HCT116 (cell line): ENCODE results near the gene IGFBP1. TPM values are rescaled to one million over a fixed set of nuclear protein-coding genes. Genes with fewer than 3 reads are reported as not detected.

Experiments used
- ATAC-seq: fragments of 200-7000 bp; cut with Tn5 transposase; 2 replicates; pipeline ENCODE4 v1.9.1; 2020; ENCODE audit warnings: mild to moderate bottlenecking, moderate library complexity
- BruUV-seq: library from RNA; stranded (reverse); fragments of 400-500 nt; replicated peaks from 2 replicates; lab custom pipeline; 2021; lab: Mats Ljungman, UMichigan
- CTCF ChIA-PET: fragments of 300-600 bp; sonication (Branson Sonifier 250); formaldehyde crosslinking; loops from one replicate; lab custom pipeline; 2021; ENCODE audit warnings: antibody characterized with exemption; lab: Charles Lee
- POLR2A ChIA-PET: fragments of 300-600, 350-600 bp; sonication (Branson Sonifier 250); formaldehyde crosslinking; loops from one replicate; lab custom pipeline; 2021; ENCODE audit warnings: antibody characterized with exemption; lab: Charles Lee
- RAD21 ChIA-PET, 2 experiments: fragments of 300-600 bp; sonication (Branson Sonifier 250); formaldehyde crosslinking; loops; one replicate each; lab custom pipeline; 2023; ENCODE audit warnings: low total read pairs in 2 of 2; ENCODE audit not compliant: uncharacterized antibody in 2 of 2, unreplicated experiment in 2 of 2, low non-redundant PET in 1 of 2; lab: Charles Lee
- DNase-seq: peaks from one replicate; pipeline ENCODE4 v3.0.0-alpha.2; 2010; ENCODE audit warnings: low read depth, low spot score
- H2AFZ ChIP-seq: fragments of 200-600 bp; shearing (Covaris generic), sonication (generic); 2 replicates; pipeline ENCODE4 v1.6.1; 2017; ENCODE audit warnings: low read depth, mixed run types, mixed read lengths, antibody characterized with exemption, low read length; ENCODE audit not compliant: poor library complexity, severe bottlenecking
- H3K27ac ChIP-seq: 2 replicates; pipeline ENCODE4 v1.5.1; 2012; ENCODE audit warnings: low read depth, low read length
- H3K27me3 ChIP-seq: fragments of 200-600 bp; sonication (generic); 2 replicates; pipeline ENCODE4 v1.6.1; 2016; ENCODE audit warnings: mixed run types, low read length, mixed read lengths; ENCODE audit not compliant: insufficient read depth
- H3K36me3 ChIP-seq, 2 experiments: fragments of 200-500 bp in 1 of 2; fragments of 200-600 bp in 1 of 2; sonication (Bioruptor generic) in 1 of 2; sonication (generic) in 1 of 2; 2 replicates each; pipeline versions ENCODE4 v1.5.1 to v1.6.1; 2014 to 2016; ENCODE audit warnings: low read length in 2 of 2, inconsistent platforms in 1 of 2, mixed read lengths in 1 of 2, mixed run types in 1 of 2; ENCODE audit not compliant: insufficient read depth in 2 of 2, control insufficient read depth in 1 of 2
- H3K4me1 ChIP-seq, 2 experiments: fragments of 200-600 bp in 1 of 2; sonication (generic) in 1 of 2; 2 replicates each; pipeline versions ENCODE4 v1.5.1 to v1.6.1; 2012 to 2017; ENCODE audit warnings: low read length in 2 of 2, inconsistent platforms in 1 of 2, mild to moderate bottlenecking in 1 of 2, mixed read lengths in 1 of 2, mixed run types in 1 of 2, moderate library complexity in 1 of 2; ENCODE audit not compliant: insufficient read depth in 2 of 2, control insufficient read depth in 1 of 2
- H3K4me2 ChIP-seq: fragments of 200-600 bp; sonication (generic); 2 replicates; pipeline ENCODE4 v1.6.1; 2017; ENCODE audit warnings: mixed run types, low read length, mixed read lengths
- H3K4me3 ChIP-seq, 2 experiments: fragments of 200-600 bp in 1 of 2; sonication (generic) in 1 of 2; replicated peaks in 1 of 2; 2 replicates each; pipeline ENCODE4 v1.5.1; 2011 to 2016; ENCODE audit warnings: low read length in 2 of 2, control low read depth in 1 of 2, low read depth in 1 of 2, mild to moderate bottlenecking in 1 of 2, mixed read lengths in 1 of 2, mixed run types in 1 of 2
- H3K79me2 ChIP-seq: fragments of 200-600 bp; sonication (generic); 2 replicates; pipeline ENCODE4 v1.6.1; 2017; ENCODE audit warnings: mild to moderate bottlenecking, mixed run types, low read length, moderate library complexity, mixed read lengths; ENCODE audit not compliant: insufficient read depth
- H3K9ac ChIP-seq: fragments of 200-600 bp; sonication (generic); 2 replicates; pipeline ENCODE4 v1.6.1; 2016; ENCODE audit warnings: low read length, mixed read lengths
- H3K9me2 ChIP-seq: fragments of 200-600 bp; sonication (generic), shearing (Covaris generic); 2 replicates; pipeline ENCODE4 v1.6.1; 2017; ENCODE audit warnings: mixed run types, mild to moderate bottlenecking, moderate library complexity; ENCODE audit not compliant: insufficient read depth
- H3K9me3 ChIP-seq, 2 experiments: fragments of 200-500 bp in 1 of 2; fragments of 200-600 bp in 1 of 2; sonication (Bioruptor generic) in 1 of 2; sonication (generic) in 1 of 2; 2 replicates each; pipeline ENCODE4 v1.6.1; 2014 to 2017; ENCODE audit warnings: low read length in 2 of 2, mixed read lengths in 2 of 2, inconsistent platforms in 1 of 2, low read depth in 1 of 2, mild to moderate bottlenecking in 1 of 2, mixed run types in 1 of 2, moderate library complexity in 1 of 2; ENCODE audit not compliant: control insufficient read depth in 1 of 2, insufficient read depth in 1 of 2
- H4K20me1 ChIP-seq: fragments of 200-600 bp; sonication (generic), shearing (Covaris generic); 2 replicates; pipeline ENCODE4 v1.6.1; 2017; ENCODE audit warnings: mixed run types, mild to moderate bottlenecking, moderate library complexity; ENCODE audit not compliant: insufficient read depth
- CBX3 ChIP-seq: IDR thresholded peaks from 2 replicates; pipeline ENCODE4 v1.6.1; 2012; ENCODE audit warnings: low read depth
- EGR1 ChIP-seq: IDR thresholded peaks from 2 replicates; pipeline ENCODE4 v1.6.1; 2012; ENCODE audit warnings: low read depth
- ELF1 ChIP-seq: IDR thresholded peaks from 2 replicates; pipeline ENCODE4 v1.6.1; 2012; ENCODE audit warnings: low read depth, borderline replicate concordance
- EZH2 ChIP-seq: fragments of 200-600 bp; sonication (generic); IDR thresholded peaks from 2 replicates; pipeline ENCODE4 v1.6.1; 2017; ENCODE audit warnings: antibody characterized with exemption, mixed run types
- EZH2phosphoT487 ChIP-seq: fragments of 200-600 bp; IDR thresholded peaks from 2 replicates; pipeline ENCODE4 v1.6.1; 2018; ENCODE audit warnings: antibody characterized with exemption, borderline replicate concordance
- FOSL1 ChIP-seq: IDR thresholded peaks from 2 replicates; pipeline ENCODE4 v1.6.1; 2012; ENCODE audit warnings: low read depth
- JUND ChIP-seq: IDR thresholded peaks from 2 replicates; pipeline ENCODE4 v1.6.1; 2012
- MAX ChIP-seq: IDR thresholded peaks from 2 replicates; pipeline ENCODE4 v1.6.1; 2012
- RAD21 ChIP-seq: IDR thresholded peaks from 2 replicates; pipeline ENCODE4 v1.6.1; 2012; ENCODE audit warnings: low read depth, mild to moderate bottlenecking
- SIN3A ChIP-seq: IDR thresholded peaks from 2 replicates; pipeline ENCODE4 v1.6.1; 2012; ENCODE audit warnings: low read depth
- SP1 ChIP-seq: IDR thresholded peaks from 2 replicates; pipeline ENCODE4 v1.6.1; 2012; ENCODE audit warnings: low read depth
- ZNF274 ChIP-seq: fragments of 200-500 bp; sonication (Bioruptor generic); IDR thresholded peaks from 2 replicates; pipeline ENCODE4 v1.6.1; 2014; ENCODE audit warnings: mild to moderate bottlenecking, low read depth, low read length, inconsistent platforms
- intact Hi-C: fragments of 100-400 bp; cut with micrococcal nuclease; formaldehyde crosslinking; loops from 2 replicates; pipeline ENCODE4 v1.10.0; 2022
- total RNA-seq: library from RNA; stranded (reverse); gene quantifications from one replicate; pipeline ENCODE4 v1.2.1, GENCODE V29; 2021; ENCODE audit not compliant: unreplicated experiment
- TF ChIP-seq, protein P1 (sequence below), 3 experiments: fragments of 200-600 bp in 1 of 3; sonication (generic) in 1 of 3; IDR thresholded peaks in 2 of 3; conservative IDR thresholded peaks in 1 of 3; 2 replicates each; pipeline ENCODE4 v1.5.1; 2012 to 2017; ENCODE audit warnings: low read depth in 2 of 3, low read length in 2 of 3, antibody characterized with exemption in 1 of 3, borderline replicate concordance in 1 of 3, control low read depth in 1 of 3, mild to moderate bottlenecking in 1 of 3, mixed read lengths in 1 of 3, mixed run types in 1 of 3, moderate library complexity in 1 of 3; ENCODE audit not compliant: insufficient read depth in 1 of 3

Gene IGFBP1
- total RNA-seq, 1 experiment from 2014 or later: 0.20 TPM

GRCh38 chr7:45938626-45939302 is 50.5 kb downstream of the IGFBP1 start:
- no peaks in the 10 kb centered on the region for H3K27me3 ChIP-seq
- H3K4me1 ChIP-seq: no peaks in the 10 kb centered on the region
- H3K36me3 ChIP-seq: no peaks in the 10 kb centered on the region
- peak overlapping the region; percentile 56 for H2AFZ ChIP-seq
- H3K9me2 ChIP-seq: no peaks in the 10 kb centered on the region
- RAD21 ChIA-PET: no interaction called here
- H3K9ac ChIP-seq: no peak overlapping the region
- no peak for DNase-seq
- no TSS peak for BruUV-seq
- no peaks in the 10 kb centered on the region for H3K9me3 ChIP-seq
- H3K4me2 ChIP-seq: no peak overlapping the region
- POLR2A ChIA-PET: no interaction called here
- CTCF ChIA-PET: interaction anchor here (0.6 to 1.1 kb wide), 2 partner anchors 15 to 20 kb away, joined by 4 to 5 read pairs; no protein-coding TSS in a partner anchor
- H3K79me2 ChIP-seq: no peaks in the 10 kb centered on the region
- intact Hi-C loops: no loop called here
- peak; percentile 90 for ATAC-seq
- no peak overlapping the region for H3K27ac ChIP-seq
- H3K4me3 ChIP-seq: no peak overlapping the region
- H4K20me1 ChIP-seq: no peaks in the 10 kb centered on the region
- TF ChIP-seq JUND (no peak), ELF1 (no peak), RAD21 (peak; percentile 39), SIN3A (no peak), SP1 (no peak)
- TF ChIP-seq, protein P1, sequence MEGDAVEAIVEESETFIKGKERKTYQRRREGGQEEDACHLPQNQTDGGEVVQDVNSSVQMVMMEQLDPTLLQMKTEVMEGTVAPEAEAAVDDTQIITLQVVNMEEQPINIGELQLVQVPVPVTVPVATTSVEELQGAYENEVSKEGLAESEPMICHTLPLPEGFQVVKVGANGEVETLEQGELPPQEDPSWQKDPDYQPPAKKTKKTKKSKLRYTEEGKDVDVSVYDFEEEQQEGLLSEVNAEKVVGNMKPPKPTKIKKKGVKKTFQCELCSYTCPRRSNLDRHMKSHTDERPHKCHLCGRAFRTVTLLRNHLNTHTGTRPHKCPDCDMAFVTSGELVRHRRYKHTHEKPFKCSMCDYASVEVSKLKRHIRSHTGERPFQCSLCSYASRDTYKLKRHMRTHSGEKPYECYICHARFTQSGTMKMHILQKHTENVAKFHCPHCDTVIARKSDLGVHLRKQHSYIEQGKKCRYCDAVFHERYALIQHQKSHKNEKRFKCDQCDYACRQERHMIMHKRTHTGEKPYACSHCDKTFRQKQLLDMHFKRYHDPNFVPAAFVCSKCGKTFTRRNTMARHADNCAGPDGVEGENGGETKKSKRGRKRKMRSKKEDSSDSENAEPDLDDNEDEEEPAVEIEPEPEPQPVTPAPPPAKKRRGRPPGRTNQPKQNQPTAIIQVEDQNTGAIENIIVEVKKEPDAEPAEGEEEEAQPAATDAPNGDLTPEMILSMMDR (IDR thresholded peaks at IDR 0.05 in 2 of 3, conservative IDR thresholded peaks at IDR 0.05 in 1 of 3; ENCODE audit: borderline replicate concordance in 1 of 3, insufficient read depth in 1 of 3, low read depth in 2 of 3, low read length in 2 of 3): peak; percentile 8 to 65 (median 54); a peak in 4 of 6 replicates
- TF ChIP-seq, all 23 proteins: peak for 2

DNA sequence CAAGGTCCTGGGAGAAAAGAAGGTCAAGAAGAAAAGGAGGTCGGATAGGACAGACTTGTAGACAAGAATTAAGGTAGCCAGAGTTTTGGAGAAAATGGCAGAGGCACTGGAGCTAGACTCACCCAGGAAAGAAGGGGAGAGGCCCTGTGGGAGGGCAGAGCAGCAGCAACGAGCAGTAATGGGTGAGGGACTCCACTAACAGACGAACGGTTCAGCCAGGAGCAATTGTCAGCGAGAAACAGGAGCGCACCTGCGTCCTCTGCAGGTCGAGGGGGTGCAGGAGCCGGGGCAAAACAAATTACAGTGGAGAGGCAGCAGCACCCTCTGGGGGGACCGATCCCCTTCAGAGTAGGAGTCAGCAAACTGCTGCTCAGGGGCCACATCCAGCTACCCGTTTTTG is 51.3 kb downstream of the IGFBP1 start:
- no peak for DNase-seq
- H3K9ac ChIP-seq: no peak overlapping the region
- intact Hi-C loops: no loop called here
- no peak overlapping the region for H3K27ac ChIP-seq
- no peak overlapping the region for H3K4me2 ChIP-seq
- no peaks in the 10 kb centered on the region for H3K9me3 ChIP-seq
- H3K9me2 ChIP-seq: no peaks in the 10 kb centered on the region
- no peak for ATAC-seq
- H3K79me2 ChIP-seq: no peaks in the 10 kb centered on the region
- no peak for TF ChIP-seq MAX
- no peak for TF ChIP-seq SP1
- TF ChIP-seq SIN3A: no peak
- no peak for TF ChIP-seq EZH2
- TF ChIP-seq ZNF274: no peak
- no peak for TF ChIP-seq EZH2phosphoT487
- TF ChIP-seq JUND: no peak
- TF ChIP-seq, protein P1 (IDR thresholded peaks at IDR 0.05 in 2 of 3, conservative IDR thresholded peaks at IDR 0.05 in 1 of 3; ENCODE audit: borderline replicate concordance in 1 of 3, insufficient read depth in 1 of 3, low read depth in 2 of 3, low read length in 2 of 3): no peak
- TF ChIP-seq RAD21: no peak
- TF ChIP-seq CBX3: no peak
- TF ChIP-seq EGR1: no peak
- no peak for TF ChIP-seq FOSL1
- RAD21 ChIA-PET: interaction anchor here in 1 of 2 experiments (0.6 kb wide), 1 partner anchor 17 kb away, joined by 3 read pairs; no protein-coding TSS in a partner anchor
- H3K36me3 ChIP-seq: no peaks in the 10 kb centered on the region
- H3K4me3 ChIP-seq: no peak overlapping the region
- BruUV-seq: no TSS peak
- POLR2A ChIA-PET: no interaction called here
- no peaks in the 10 kb centered on the region for H3K27me3 ChIP-seq
- no peaks in the 10 kb centered on the region for H3K4me1 ChIP-seq
- CTCF ChIA-PET: interaction anchor here (0.6 kb wide), 1 partner anchor 16 kb away, joined by 4 read pairs; no protein-coding TSS in a partner anchor
- no peak overlapping the region for H2AFZ ChIP-seq
- H4K20me1 ChIP-seq: no peaks in the 10 kb centered on the region
